ENCODE measurements around the gene ZNF90.
"Not testable (repeated sequence)": the region's sequence is repeated elsewhere in the genome, so short reads cannot be mapped to it uniquely, and the experiment has no call there.

Gene ZNF90

DNA sequence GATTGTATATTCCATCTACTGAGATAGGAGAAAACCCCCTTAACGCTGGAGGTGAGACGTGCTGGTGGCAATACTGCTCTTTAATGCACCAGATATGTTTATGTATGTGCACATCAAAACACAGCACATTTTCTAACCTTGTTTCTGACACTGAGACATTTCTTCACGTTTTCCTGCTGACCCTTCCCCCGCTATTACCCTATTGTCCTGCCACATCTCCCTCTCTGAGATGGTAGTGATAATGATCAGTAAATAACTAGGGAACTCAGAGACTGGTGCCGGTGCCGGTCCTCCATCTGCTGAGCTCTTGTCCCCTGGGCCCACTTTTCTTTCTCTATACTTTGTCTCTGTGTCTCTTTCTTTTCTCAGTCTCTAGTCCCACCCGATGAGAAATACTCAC is 5.1 kb downstream of the ZNF90 start:
- not testable (repeated sequence) for H3K9me3 ChIP-seq (ENCODE audit: control insufficient read depth in 5 of 5, low read length in 5 of 5); H3K4me3 ChIP-seq (ENCODE audit: low read depth in 1 of 5, low read length in 5 of 5); H3K27ac ChIP-seq (ENCODE audit: low read depth, low read length); H3K27me3 ChIP-seq (ENCODE audit: control insufficient read depth in 5 of 5, insufficient read depth in 4 of 5, low read length in 5 of 5); H3K36me3 ChIP-seq (ENCODE audit: control insufficient read depth in 5 of 5, insufficient read depth in 5 of 5, low read length in 5 of 5); H3K9ac ChIP-seq (ENCODE audit: low read length in 5 of 5)
- H3K4me1 ChIP-seq (ENCODE audit: control insufficient read depth in 5 of 5, insufficient read depth in 5 of 5, low read length in 5 of 5), result peaks cover 0 to 17% (median 14%) of the 10 kb centered on the region in 5 donors

DNA sequence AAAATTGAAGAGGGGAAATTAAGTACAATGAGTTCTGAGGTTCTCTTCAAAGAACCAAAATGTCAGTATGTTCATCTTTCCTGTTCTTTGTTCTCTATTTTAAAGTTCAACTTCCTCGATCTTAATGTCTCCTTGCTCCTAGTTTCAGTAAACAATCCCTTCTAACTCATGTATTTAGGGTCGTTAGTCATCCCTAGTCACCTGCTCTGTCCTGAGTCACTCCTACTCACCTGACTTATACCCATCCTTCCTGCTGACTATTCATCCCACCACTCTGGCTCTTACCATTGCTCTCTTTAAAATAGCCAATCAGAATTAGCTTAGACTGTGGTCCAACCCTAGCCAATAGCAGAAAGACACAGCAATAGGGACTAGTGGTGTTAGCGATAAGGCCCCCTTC is 24.3 kb downstream of the ZNF90 start:
- Histone ChIP-seq H3K27me3 (ENCODE audit: control insufficient read depth in 5 of 5, insufficient read depth in 4 of 5, low read length in 5 of 5) (no peaks in the 10 kb centered on the region), H3K4me3 (ENCODE audit: low read depth in 1 of 5, low read length in 5 of 5) (no peak overlapping the region), H3K36me3 (ENCODE audit: control insufficient read depth in 5 of 5, insufficient read depth in 5 of 5, low read length in 5 of 5) (peaks cover 0 to 7% (median 2%) of the 10 kb centered on the region in 5 donors), H3K27ac (ENCODE audit: low read depth, low read length) (no peak overlapping the region), H3K9ac (ENCODE audit: low read length in 5 of 5) (no peak overlapping the region), H3K4me1 (ENCODE audit: control insufficient read depth in 5 of 5, insufficient read depth in 5 of 5, low read length in 5 of 5) (no peaks in the 10 kb centered on the region), H3K9me3 (ENCODE audit: control insufficient read depth in 5 of 5, low read length in 5 of 5) (peaks cover 2 to 53% (median 40%) of the 10 kb centered on the region in 5 donors)

DNA sequence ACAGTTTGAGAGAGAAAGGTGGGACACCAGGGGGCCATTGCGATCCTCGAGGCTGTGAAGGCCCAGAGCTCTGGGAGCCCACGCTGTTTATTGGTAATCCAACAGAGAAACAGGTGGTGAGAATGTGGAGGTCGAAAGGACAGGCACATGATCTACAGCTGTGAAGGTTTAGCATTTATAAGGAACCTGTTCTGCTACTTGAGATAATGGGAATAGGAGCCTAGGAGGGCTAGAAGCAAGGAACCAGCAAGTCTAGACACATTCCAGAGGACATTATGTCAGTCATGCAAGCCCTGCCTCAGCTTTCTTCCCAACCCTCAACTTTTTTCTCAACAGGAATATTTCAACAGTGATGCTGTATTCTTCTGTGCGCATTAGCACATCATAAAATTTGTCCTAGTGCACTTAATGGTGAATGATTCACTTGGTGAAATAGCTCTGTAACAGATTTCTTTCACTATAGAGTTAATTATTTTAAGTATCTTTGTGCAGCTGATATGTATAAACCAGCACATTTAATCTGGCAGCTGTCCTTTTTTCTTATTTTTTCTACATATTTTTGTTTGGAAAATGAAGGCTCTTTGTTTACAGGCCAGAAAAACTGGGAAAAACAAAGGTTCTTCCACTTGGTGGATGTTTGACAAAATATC is 25.4 kb downstream of the ZNF90 start:
- no peaks in the 10 kb centered on the region for H3K27me3 ChIP-seq (ENCODE audit: control insufficient read depth in 5 of 5, insufficient read depth in 4 of 5, low read length in 5 of 5)
- peaks cover 2 to 55% (median 37%) of the 10 kb centered on the region in 5 donors for H3K9me3 ChIP-seq (ENCODE audit: control insufficient read depth in 5 of 5, low read length in 5 of 5)
- H3K27ac ChIP-seq (ENCODE audit: low read depth, low read length), result no peak overlapping the region

DNA sequence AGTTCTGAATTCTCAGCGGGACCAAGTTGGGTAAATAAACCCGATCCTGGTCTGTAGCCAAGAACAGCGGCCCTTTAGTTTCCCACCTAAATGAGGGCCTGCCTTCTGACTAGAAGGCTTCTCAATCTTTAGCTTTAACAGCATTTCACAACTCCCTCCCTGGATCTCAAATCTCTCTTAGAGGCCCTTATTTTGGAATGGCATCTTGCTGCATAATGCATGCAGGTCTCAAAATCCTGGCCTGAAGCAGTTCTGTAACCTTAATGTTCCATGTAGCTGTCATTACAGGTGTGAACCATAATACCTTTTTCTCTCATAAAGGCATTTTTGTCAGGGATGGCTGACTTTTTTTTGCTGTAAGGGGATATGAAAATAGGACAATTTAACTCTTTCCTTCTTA is 29.5 kb downstream of the ZNF90 start:
- peaks cover 0 to 48% (median 32%) of the 10 kb centered on the region in 5 donors for H3K9me3 ChIP-seq (ENCODE audit: control insufficient read depth in 5 of 5, low read length in 5 of 5)
- H3K9ac ChIP-seq (ENCODE audit: low read length in 5 of 5), result no peak overlapping the region
- H3K27me3 ChIP-seq (ENCODE audit: control insufficient read depth in 5 of 5, insufficient read depth in 4 of 5, low read length in 5 of 5), result no peaks in the 10 kb centered on the region
- no peaks in the 10 kb centered on the region for H3K4me1 ChIP-seq (ENCODE audit: control insufficient read depth in 5 of 5, insufficient read depth in 5 of 5, low read length in 5 of 5)
- peaks cover 0 to 7% (median 2%) of the 10 kb centered on the region in 5 donors for H3K36me3 ChIP-seq (ENCODE audit: control insufficient read depth in 5 of 5, insufficient read depth in 5 of 5, low read length in 5 of 5)
- no peak overlapping the region for H3K27ac ChIP-seq (ENCODE audit: low read depth, low read length)
- H3K4me3 ChIP-seq (ENCODE audit: low read depth in 1 of 5, low read length in 5 of 5), result peak overlapping the region in 1 of 5 donors; percentile 22

More for the DNA sequence above, 25.4 kb downstream of the ZNF90 start:
- Histone ChIP-seq H3K4me3 (ENCODE audit: low read depth in 1 of 5, low read length in 5 of 5) (peak overlapping the region in 1 of 5 donors; percentile 22), H3K9ac (ENCODE audit: low read length in 5 of 5) (no peak overlapping the region), H3K36me3 (ENCODE audit: control insufficient read depth in 5 of 5, insufficient read depth in 5 of 5, low read length in 5 of 5) (peaks cover 0 to 9% (median 2%) of the 10 kb centered on the region in 5 donors), H3K4me1 (ENCODE audit: control insufficient read depth in 5 of 5, insufficient read depth in 5 of 5, low read length in 5 of 5) (no peaks in the 10 kb centered on the region)

DNA sequence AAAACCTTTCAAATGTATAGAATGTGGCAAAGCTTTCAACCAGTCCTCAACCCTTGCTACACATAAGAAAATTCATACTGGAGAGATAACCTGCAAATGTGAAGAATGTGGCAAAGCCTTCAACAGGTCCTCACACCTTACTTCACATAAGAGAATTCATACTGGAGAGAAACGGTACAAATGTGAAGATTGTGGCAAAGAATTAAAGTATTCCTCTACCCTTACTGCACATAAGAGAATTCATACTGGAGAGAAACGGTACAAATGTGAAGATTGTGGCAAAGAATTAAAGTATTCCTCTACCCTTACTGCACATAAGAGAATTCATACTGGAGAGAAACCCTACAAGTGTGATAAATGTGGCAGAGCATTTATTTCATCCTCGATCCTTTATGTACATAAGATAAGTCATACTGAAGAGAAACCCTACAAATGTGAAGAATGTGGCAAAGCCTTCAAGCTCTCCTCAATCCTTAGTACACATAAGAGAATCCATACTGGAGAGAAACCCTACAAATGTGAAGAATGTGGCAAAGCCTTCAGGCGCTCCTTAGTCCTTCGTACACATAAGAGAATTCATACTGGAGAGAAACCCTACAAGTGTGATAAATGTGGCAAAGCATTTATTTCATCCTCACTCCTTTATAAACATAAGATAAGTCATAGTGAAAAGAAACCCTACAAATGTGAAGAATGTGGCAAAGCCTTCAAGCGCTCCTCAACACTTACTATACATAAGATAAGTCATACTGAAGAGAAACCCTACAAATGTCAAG is 40.5 kb downstream of the ZNF90 start:
- peaks cover 44 to 87% (median 76%) of the 10 kb centered on the region in 5 donors for H3K9me3 ChIP-seq (ENCODE audit: control insufficient read depth in 5 of 5, low read length in 5 of 5)
- not testable (repeated sequence) for H3K36me3 ChIP-seq (ENCODE audit: control insufficient read depth in 5 of 5, insufficient read depth in 5 of 5, low read length in 5 of 5); H3K9ac ChIP-seq (ENCODE audit: low read length in 5 of 5); H3K27me3 ChIP-seq (ENCODE audit: control insufficient read depth in 5 of 5, insufficient read depth in 4 of 5, low read length in 5 of 5); H3K27ac ChIP-seq (ENCODE audit: low read depth, low read length); H3K4me1 ChIP-seq (ENCODE audit: control insufficient read depth in 5 of 5, insufficient read depth in 5 of 5, low read length in 5 of 5)
- H3K4me3 ChIP-seq (ENCODE audit: low read depth in 1 of 5, low read length in 5 of 5), result peak overlapping the region in 4 of 5 donors; percentile 12 to 57 (median 34)

DNA sequence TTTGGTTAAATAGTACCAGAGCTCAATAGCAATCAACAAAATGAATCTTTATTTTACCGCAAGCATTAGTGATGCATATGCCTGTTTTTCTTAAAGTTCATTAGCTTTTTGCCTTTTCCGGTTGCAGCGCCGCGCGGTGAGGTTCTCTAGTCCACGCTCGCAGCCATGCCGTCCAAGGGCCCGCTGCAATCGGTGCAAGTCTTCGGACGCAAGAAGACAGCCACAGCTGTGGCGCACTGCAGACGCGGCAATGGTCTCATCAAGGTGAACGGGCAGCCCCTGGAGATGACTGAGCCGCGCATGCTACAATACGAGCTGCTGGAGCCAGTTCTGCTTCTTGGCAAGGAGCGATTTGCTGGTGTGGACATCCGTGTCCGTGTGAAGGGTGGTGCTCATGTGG is 47.1 kb downstream of the ZNF90 start:
- H3K9me3 ChIP-seq (ENCODE audit: control insufficient read depth in 5 of 5, low read length in 5 of 5), result peaks cover 27 to 75% (median 64%) of the 10 kb centered on the region in 5 donors
- H3K27ac ChIP-seq (ENCODE audit: low read depth, low read length), result no peak overlapping the region
- peaks cover 0 to 9% (median 0%) of the 10 kb centered on the region in 5 donors for H3K36me3 ChIP-seq (ENCODE audit: control insufficient read depth in 5 of 5, insufficient read depth in 5 of 5, low read length in 5 of 5)
- no peaks in the 10 kb centered on the region for H3K4me1 ChIP-seq (ENCODE audit: control insufficient read depth in 5 of 5, insufficient read depth in 5 of 5, low read length in 5 of 5)
- H3K9ac ChIP-seq (ENCODE audit: low read length in 5 of 5), result no peak overlapping the region
- H3K27me3 ChIP-seq (ENCODE audit: control insufficient read depth in 5 of 5, insufficient read depth in 4 of 5, low read length in 5 of 5), result no peaks in the 10 kb centered on the region
- H3K4me3 ChIP-seq (ENCODE audit: low read depth in 1 of 5, low read length in 5 of 5), result peak overlapping the region in 4 of 5 donors; percentile 26 to 56 (median 38)

DNA sequence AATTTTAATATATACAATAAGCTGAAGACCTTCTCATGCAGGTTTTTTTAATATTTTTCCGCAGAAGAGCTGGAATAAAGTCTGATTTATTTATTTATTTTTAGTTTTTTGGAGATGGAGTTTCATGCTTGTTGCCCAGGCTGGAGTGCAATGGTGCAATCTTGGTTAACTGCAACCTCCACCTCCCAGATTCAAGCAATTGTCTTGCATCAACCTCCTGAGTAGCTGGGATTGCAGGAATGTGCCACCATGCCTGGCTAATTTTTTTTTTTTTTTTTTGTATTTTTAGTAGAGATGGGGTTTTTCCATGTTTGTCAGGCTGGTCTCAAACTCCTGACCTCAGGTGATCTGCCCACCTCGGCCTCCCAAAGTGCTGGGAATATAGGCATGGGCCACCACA is 55.1 kb downstream of the ZNF90 start:
- not testable (repeated sequence) for H3K4me3 ChIP-seq (ENCODE audit: low read depth in 1 of 5, low read length in 5 of 5); H3K4me1 ChIP-seq (ENCODE audit: control insufficient read depth in 5 of 5, insufficient read depth in 5 of 5, low read length in 5 of 5); H3K27ac ChIP-seq (ENCODE audit: low read depth, low read length); H3K36me3 ChIP-seq (ENCODE audit: control insufficient read depth in 5 of 5, insufficient read depth in 5 of 5, low read length in 5 of 5); H3K27me3 ChIP-seq (ENCODE audit: control insufficient read depth in 5 of 5, insufficient read depth in 4 of 5, low read length in 5 of 5); H3K9ac ChIP-seq (ENCODE audit: low read length in 5 of 5)
- H3K9me3 ChIP-seq (ENCODE audit: control insufficient read depth in 5 of 5, low read length in 5 of 5), result peaks cover 2 to 49% (median 28%) of the 10 kb centered on the region in 5 donors

DNA sequence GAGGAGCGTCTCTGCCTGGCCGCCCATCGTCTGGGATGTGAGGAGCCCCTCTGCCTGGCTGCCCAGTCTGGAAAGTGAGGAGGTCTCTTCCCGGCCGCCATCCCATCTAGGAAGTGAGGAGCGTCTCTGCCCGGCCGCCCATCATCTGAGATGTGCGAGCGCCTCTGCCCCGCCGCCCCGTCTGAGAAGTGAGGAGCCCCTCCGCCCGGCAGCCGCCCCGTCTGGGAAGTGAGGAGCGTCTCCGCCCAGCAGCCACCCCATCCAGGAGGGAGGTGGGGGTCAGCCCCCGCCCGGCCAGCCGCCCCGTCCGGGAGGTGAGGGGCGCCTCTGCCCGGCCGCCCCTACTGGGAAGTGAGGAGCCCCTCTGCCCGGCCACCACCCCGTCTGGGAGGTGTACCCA is 59.9 kb downstream of the ZNF90 start:
- H3K9ac ChIP-seq (ENCODE audit: low read length in 5 of 5); H3K27me3 ChIP-seq (ENCODE audit: control insufficient read depth in 5 of 5, insufficient read depth in 4 of 5, low read length in 5 of 5): not testable (repeated sequence)

DNA sequence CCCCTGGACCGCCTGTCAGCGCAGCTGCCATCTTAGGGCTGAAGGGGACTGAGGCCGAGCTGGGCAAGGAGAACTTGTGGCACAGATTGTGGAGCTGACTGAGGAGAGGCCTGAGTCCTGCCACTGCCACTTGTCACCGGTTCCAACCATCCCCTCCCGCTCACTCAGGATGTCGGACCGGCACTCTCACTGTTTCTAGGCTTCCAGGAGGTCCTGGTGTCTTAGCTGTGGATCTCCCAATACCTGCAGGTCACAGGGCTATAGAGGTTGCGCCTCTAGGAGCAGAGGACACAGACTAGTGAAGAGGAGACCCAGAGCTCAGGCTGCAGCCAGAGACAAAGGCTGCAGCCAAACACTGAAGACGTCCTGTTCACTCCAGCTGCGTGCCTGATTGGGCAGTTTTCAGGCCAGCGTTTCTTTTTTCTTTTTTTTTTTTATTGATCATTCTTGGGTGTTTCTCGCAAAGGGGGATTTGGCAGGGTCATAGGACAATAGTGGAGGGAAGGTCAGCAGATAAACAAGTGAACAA is 73.9 kb downstream of the ZNF90 start:
- Histone ChIP-seq H3K27me3 (ENCODE audit: control insufficient read depth in 5 of 5, insufficient read depth in 4 of 5, low read length in 5 of 5) (no peaks in the 10 kb centered on the region), H3K4me1 (ENCODE audit: control insufficient read depth in 5 of 5, insufficient read depth in 5 of 5, low read length in 5 of 5) (no peaks in the 10 kb centered on the region), H3K27ac (ENCODE audit: low read depth, low read length) (no peak overlapping the region), H3K4me3 (ENCODE audit: low read depth in 1 of 5, low read length in 5 of 5) (no peak overlapping the region), H3K9ac (ENCODE audit: low read length in 5 of 5) (no peak overlapping the region), H3K36me3 (ENCODE audit: control insufficient read depth in 5 of 5, insufficient read depth in 5 of 5, low read length in 5 of 5) (no peaks in the 10 kb centered on the region), H3K9me3 (ENCODE audit: control insufficient read depth in 5 of 5, low read length in 5 of 5) (peaks cover 0 to 5% (median 4%) of the 10 kb centered on the region in 5 donors)

More for the DNA sequence above, 59.9 kb downstream of the ZNF90 start:
- H3K4me1 ChIP-seq (ENCODE audit: control insufficient read depth in 5 of 5, insufficient read depth in 5 of 5, low read length in 5 of 5); H3K36me3 ChIP-seq (ENCODE audit: control insufficient read depth in 5 of 5, insufficient read depth in 5 of 5, low read length in 5 of 5); H3K4me3 ChIP-seq (ENCODE audit: low read depth in 1 of 5, low read length in 5 of 5); H3K27ac ChIP-seq (ENCODE audit: low read depth, low read length): not testable (repeated sequence)
- peaks cover 0 to 26% (median 13%) of the 10 kb centered on the region in 5 donors for H3K9me3 ChIP-seq (ENCODE audit: control insufficient read depth in 5 of 5, low read length in 5 of 5)

DNA sequence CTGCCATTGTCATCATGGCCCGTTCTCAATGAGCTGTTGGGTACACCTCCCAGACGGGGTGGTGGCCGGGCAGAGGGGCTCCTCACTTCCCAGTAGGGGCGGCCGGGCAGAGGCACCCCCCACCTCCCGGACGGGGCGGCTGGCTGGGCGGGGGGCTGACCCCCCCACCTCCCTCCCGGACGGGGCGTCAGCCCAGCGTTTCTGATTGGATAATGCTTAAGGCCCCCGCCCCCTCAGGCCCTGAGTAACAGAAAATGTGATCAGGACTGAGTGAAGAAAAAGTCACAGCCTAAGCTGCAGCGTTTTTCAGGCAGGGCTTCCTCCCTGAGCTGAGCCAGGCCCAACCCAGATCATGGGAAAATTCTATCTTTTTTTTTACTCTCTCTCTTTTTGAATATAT is 74.7 kb downstream of the ZNF90 start:
- H3K4me1 ChIP-seq (ENCODE audit: control insufficient read depth in 5 of 5, insufficient read depth in 5 of 5, low read length in 5 of 5); H3K9ac ChIP-seq (ENCODE audit: low read length in 5 of 5); H3K27me3 ChIP-seq (ENCODE audit: control insufficient read depth in 5 of 5, insufficient read depth in 4 of 5, low read length in 5 of 5); H3K4me3 ChIP-seq (ENCODE audit: low read depth in 1 of 5, low read length in 5 of 5); H3K27ac ChIP-seq (ENCODE audit: low read depth, low read length); H3K9me3 ChIP-seq (ENCODE audit: control insufficient read depth in 5 of 5, low read length in 5 of 5); H3K36me3 ChIP-seq (ENCODE audit: control insufficient read depth in 5 of 5, insufficient read depth in 5 of 5, low read length in 5 of 5): not testable (repeated sequence)

Measured in subcutaneous abdominal adipose tissue (tissue), 5 donors.